Neural cell (in vitro differentiated cells): Measurements from ENCODE around the gene AQP9.

Source experiments
- EP300 ChIP-seq: fragments of 450-650 bp; conservative IDR thresholded peaks from 2 replicates; pipeline ENCODE4 v1.6.1; 2014; ENCODE audit warnings: antibody characterized with exemption, mild to moderate bottlenecking, moderate library complexity; ENCODE audit not compliant: poor library complexity, severe bottlenecking
- EZH2 ChIP-seq: fragments of 200-600, 300-800 bp; shearing (Covaris generic), sonication (generic); IDR thresholded peaks from 2 replicates; pipeline ENCODE4 v1.6.1; 2014; ENCODE audit warnings: antibody characterized with exemption, low read length, borderline replicate concordance, mild to moderate bottlenecking; ENCODE audit not compliant: insufficient read depth, poor library complexity, severe bottlenecking
- MXI1 ChIP-seq: fragments of 450-650 bp; conservative IDR thresholded peaks from 2 replicates; pipeline ENCODE4 v1.6.1; 2014; ENCODE audit warnings: antibody characterized with exemption, mild to moderate bottlenecking; ENCODE audit not compliant: poor library complexity, severe bottlenecking
- POLR2AphosphoS5 ChIP-seq: IDR thresholded peaks from 2 replicates; pipeline ENCODE4 v1.6.1; 2012
- RAD21 ChIP-seq: fragments of 450-650 bp; conservative IDR thresholded peaks from 2 replicates; pipeline ENCODE4 v1.6.1; 2014; ENCODE audit warnings: antibody characterized with exemption, mild to moderate bottlenecking, moderate library complexity
- SMC3 ChIP-seq: fragments of 450-650 bp; conservative IDR thresholded peaks from 2 replicates; pipeline ENCODE4 v1.6.1; 2014; ENCODE audit warnings: antibody characterized with exemption, mild to moderate bottlenecking, moderate library complexity; ENCODE audit not compliant: poor library complexity
- TAF1 ChIP-seq: IDR thresholded peaks from 2 replicates; pipeline ENCODE4 v1.6.1; 2012; ENCODE audit warnings: low read depth
- TF ChIP-seq, protein P1 (sequence below): IDR thresholded peaks from 2 replicates; pipeline ENCODE4 v1.6.1; 2012; ENCODE audit warnings: borderline replicate concordance
- TF ChIP-seq, protein P2 (sequence below): fragments of 450-650 bp; IDR thresholded peaks from 2 replicates; pipeline ENCODE4 v1.5.1; 2014; ENCODE audit warnings: antibody characterized with exemption, mild to moderate bottlenecking, moderate library complexity; ENCODE audit not compliant: poor library complexity, severe bottlenecking

DNA sequence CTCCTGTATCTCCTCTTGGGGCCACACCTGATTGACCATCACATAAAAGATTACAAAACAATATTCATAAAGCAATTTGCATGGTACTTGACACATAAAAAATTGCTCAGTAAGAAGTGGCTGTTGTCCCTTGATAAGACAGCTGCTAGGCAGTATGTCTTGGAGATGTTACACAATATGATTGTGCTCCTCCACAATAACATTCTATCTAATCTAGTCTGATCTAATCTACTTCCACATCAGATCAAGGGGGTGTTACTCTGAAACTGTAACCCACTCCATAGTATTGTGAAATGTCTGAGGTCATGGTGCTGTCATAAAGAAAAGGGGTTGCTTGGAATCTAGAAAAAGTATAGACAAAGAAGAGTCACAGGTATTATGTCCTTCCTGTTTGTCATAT lies 23.4 kb upstream of the AQP9 start:
- TF ChIP-seq, protein P1, sequence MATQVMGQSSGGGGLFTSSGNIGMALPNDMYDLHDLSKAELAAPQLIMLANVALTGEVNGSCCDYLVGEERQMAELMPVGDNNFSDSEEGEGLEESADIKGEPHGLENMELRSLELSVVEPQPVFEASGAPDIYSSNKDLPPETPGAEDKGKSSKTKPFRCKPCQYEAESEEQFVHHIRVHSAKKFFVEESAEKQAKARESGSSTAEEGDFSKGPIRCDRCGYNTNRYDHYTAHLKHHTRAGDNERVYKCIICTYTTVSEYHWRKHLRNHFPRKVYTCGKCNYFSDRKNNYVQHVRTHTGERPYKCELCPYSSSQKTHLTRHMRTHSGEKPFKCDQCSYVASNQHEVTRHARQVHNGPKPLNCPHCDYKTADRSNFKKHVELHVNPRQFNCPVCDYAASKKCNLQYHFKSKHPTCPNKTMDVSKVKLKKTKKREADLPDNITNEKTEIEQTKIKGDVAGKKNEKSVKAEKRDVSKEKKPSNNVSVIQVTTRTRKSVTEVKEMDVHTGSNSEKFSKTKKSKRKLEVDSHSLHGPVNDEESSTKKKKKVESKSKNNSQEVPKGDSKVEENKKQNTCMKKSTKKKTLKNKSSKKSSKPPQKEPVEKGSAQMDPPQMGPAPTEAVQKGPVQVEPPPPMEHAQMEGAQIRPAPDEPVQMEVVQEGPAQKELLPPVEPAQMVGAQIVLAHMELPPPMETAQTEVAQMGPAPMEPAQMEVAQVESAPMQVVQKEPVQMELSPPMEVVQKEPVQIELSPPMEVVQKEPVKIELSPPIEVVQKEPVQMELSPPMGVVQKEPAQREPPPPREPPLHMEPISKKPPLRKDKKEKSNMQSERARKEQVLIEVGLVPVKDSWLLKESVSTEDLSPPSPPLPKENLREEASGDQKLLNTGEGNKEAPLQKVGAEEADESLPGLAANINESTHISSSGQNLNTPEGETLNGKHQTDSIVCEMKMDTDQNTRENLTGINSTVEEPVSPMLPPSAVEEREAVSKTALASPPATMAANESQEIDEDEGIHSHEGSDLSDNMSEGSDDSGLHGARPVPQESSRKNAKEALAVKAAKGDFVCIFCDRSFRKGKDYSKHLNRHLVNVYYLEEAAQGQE = no peak
- TF ChIP-seq, protein P2, sequence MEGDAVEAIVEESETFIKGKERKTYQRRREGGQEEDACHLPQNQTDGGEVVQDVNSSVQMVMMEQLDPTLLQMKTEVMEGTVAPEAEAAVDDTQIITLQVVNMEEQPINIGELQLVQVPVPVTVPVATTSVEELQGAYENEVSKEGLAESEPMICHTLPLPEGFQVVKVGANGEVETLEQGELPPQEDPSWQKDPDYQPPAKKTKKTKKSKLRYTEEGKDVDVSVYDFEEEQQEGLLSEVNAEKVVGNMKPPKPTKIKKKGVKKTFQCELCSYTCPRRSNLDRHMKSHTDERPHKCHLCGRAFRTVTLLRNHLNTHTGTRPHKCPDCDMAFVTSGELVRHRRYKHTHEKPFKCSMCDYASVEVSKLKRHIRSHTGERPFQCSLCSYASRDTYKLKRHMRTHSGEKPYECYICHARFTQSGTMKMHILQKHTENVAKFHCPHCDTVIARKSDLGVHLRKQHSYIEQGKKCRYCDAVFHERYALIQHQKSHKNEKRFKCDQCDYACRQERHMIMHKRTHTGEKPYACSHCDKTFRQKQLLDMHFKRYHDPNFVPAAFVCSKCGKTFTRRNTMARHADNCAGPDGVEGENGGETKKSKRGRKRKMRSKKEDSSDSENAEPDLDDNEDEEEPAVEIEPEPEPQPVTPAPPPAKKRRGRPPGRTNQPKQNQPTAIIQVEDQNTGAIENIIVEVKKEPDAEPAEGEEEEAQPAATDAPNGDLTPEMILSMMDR = no peak
- no peak for TF ChIP-seq POLR2AphosphoS5
- TF ChIP-seq MXI1 = no peak
- TF ChIP-seq EZH2 = no peak
- no peak for TF ChIP-seq RAD21
- no peak for TF ChIP-seq EP300
- no peak for TF ChIP-seq TAF1
- TF ChIP-seq SMC3 = no peak
